Measurements from ENCODE around the gene CCDC97. TPM values are rescaled to one million over a fixed set of nuclear protein-coding genes. Genes with fewer than 3 reads are reported as not detected.
A peak's percentile ranks its signal among the peaks of the same experiment; 100 is the strongest.

The CCDC97 gene
- total and polyA plus RNA-seq, 8 donors, result 25.3 to 36.9 (median 31.9) TPM

DNA sequence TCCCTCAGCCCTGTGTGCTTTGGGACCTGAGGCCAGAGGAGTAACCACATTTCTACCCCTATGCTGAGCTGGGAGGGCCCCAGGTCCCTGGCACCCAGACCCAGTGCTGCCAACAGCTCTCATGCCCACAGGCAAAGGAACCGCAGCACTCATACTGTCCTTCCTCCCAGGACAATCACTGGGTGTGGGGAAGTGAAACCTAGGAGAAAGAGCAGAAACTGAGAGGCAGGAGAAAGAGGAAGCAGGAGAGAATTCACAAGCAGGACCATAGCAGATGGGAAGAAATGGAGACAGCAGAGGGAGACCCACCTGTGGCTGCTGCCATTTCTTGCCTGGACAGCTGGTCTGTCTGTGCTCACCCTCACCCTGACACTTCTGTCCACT, 18.9 kb downstream of the CCDC97 start:
- no peaks in the 10 kb centered on the region for H3K27me3 ChIP-seq

GRCh38 chr19:41330481-41330880, 20.5 kb downstream of the CCDC97 start:
- intact Hi-C loops (cut with DNase I), result no loop called here
- Histone ChIP-seq H3K4me3 (no peak overlapping the region), H3K27ac (peak overlapping the region in 1 of 2 donors; percentile 88), H3K36me3 (peaks cover 0 to 44% of the 10 kb centered on the region in 2 donors), H3K4me1 (peaks cover 26 to 81% of the 10 kb centered on the region in 2 donors), H3K27me3 (no peaks in the 10 kb centered on the region), H3K9me3 (no peaks in the 10 kb centered on the region)
- DNase-seq, result no peak
- TF ChIP-seq, protein P1, sequence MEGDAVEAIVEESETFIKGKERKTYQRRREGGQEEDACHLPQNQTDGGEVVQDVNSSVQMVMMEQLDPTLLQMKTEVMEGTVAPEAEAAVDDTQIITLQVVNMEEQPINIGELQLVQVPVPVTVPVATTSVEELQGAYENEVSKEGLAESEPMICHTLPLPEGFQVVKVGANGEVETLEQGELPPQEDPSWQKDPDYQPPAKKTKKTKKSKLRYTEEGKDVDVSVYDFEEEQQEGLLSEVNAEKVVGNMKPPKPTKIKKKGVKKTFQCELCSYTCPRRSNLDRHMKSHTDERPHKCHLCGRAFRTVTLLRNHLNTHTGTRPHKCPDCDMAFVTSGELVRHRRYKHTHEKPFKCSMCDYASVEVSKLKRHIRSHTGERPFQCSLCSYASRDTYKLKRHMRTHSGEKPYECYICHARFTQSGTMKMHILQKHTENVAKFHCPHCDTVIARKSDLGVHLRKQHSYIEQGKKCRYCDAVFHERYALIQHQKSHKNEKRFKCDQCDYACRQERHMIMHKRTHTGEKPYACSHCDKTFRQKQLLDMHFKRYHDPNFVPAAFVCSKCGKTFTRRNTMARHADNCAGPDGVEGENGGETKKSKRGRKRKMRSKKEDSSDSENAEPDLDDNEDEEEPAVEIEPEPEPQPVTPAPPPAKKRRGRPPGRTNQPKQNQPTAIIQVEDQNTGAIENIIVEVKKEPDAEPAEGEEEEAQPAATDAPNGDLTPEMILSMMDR (IDR thresholded peaks at IDR 0.05), result no peak
- no peak for ATAC-seq

More for the DNA sequence above, 18.9 kb downstream of the CCDC97 start:
- peaks cover 43 to 81% of the 10 kb centered on the region in 2 donors for H3K4me1 ChIP-seq
- peak overlapping the region in 1 of 2 donors; percentile 36 for H3K4me3 ChIP-seq
- peaks cover 0 to 41% of the 10 kb centered on the region in 2 donors for H3K36me3 ChIP-seq
- ATAC-seq (peak; percentile 1), DNase-seq (no peak)
- intact Hi-C loops (cut with DNase I), result no loop called here
- TF ChIP-seq, protein P1 (IDR thresholded peaks at IDR 0.05), result no peak
- H3K9me3 ChIP-seq, result no peaks in the 10 kb centered on the region
- H3K27ac ChIP-seq, result peak overlapping the region; percentile 76 to 88

- DNase-seq (no peak), ATAC-seq (no peak)
- peaks cover 0 to 49% of the 10 kb centered on the region in 2 donors for H3K36me3 ChIP-seq
- H3K4me1 ChIP-seq, result peaks cover 20 to 81% of the 10 kb centered on the region in 2 donors
- H3K27me3 ChIP-seq, result no peaks in the 10 kb centered on the region
- H3K9me3 ChIP-seq, result no peaks in the 10 kb centered on the region
- TF ChIP-seq, protein P1 (IDR thresholded peaks at IDR 0.05), result no peak
- peak overlapping the region in 1 of 2 donors; percentile 88 for H3K27ac ChIP-seq
- intact Hi-C loops (cut with DNase I), result no loop called here
- H3K4me3 ChIP-seq, result no peak overlapping the region
Observed at GRCh38 chr19:41330946-41331678, 21.1 kb downstream of the CCDC97 start.

GRCh38 chr19:41332000-41332399, 22.0 kb downstream of the CCDC97 start:
- intact Hi-C loops (cut with DNase I), result no loop called here

DNA sequence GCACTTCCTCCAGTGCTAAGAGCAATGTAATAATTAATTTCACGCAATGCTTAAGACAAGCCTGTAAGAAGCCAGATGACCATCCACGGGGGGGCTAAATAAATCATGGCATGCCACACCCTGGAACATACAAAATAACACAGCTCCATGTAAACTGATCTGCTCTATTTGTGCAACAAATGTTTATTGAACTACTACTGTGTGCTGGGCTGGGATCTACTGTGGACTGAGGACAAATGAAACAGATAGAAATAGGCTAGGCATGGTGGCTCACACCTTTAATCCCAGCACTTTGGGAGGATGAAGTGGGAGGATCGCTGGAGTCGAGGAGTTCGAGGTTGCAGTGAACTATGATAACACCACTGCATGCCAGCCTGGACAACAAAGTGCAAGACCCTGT, 22.5 kb downstream of the CCDC97 start:
- DNase-seq (no peak), ATAC-seq (no peak)
- intact Hi-C loops (cut with DNase I), result no loop called here
- Histone ChIP-seq H3K27ac (no peak overlapping the region), H3K36me3 (peaks cover 0 to 62% of the 10 kb centered on the region in 2 donors), H3K27me3 (no peaks in the 10 kb centered on the region), H3K4me3 (no peak overlapping the region), H3K9me3 (no peaks in the 10 kb centered on the region), H3K4me1 (peaks cover 7 to 74% of the 10 kb centered on the region in 2 donors)
- TF ChIP-seq, protein P1 (IDR thresholded peaks at IDR 0.05), result no peak

More at GRCh38 chr19:41332000-41332399, 22.0 kb downstream of the CCDC97 start:
- H3K27me3 ChIP-seq, result no peaks in the 10 kb centered on the region
- TF ChIP-seq, protein P1 (IDR thresholded peaks at IDR 0.05), result no peak
- H3K4me1 ChIP-seq, result peaks cover 11 to 75% of the 10 kb centered on the region in 2 donors
- ATAC-seq, result no peak
- no peak overlapping the region for H3K27ac ChIP-seq
- H3K4me3 ChIP-seq, result no peak overlapping the region
- no peaks in the 10 kb centered on the region for H3K9me3 ChIP-seq
- no peak for DNase-seq
- peaks cover 0 to 57% of the 10 kb centered on the region in 2 donors for H3K36me3 ChIP-seq

All from left lung (tissue), 10 donors.